GM10266 (cell line): Measurements from ENCODE around the gene ADAMTSL4.

Experiments used
- DNase-seq: peaks from one replicate; pipeline ENCODE4 v3.0.0; 2012; ENCODE audit errors: extremely low spot score
- TF ChIP-seq, protein P1 (sequence below): IDR thresholded peaks from 2 replicates; pipeline ENCODE4 v1.5.1; 2012; ENCODE audit warnings: mild to moderate bottlenecking, low read depth; ENCODE audit not compliant: control insufficient read depth, insufficient read depth; ENCODE audit errors: missing control alignments

Gene ADAMTSL4

DNA sequence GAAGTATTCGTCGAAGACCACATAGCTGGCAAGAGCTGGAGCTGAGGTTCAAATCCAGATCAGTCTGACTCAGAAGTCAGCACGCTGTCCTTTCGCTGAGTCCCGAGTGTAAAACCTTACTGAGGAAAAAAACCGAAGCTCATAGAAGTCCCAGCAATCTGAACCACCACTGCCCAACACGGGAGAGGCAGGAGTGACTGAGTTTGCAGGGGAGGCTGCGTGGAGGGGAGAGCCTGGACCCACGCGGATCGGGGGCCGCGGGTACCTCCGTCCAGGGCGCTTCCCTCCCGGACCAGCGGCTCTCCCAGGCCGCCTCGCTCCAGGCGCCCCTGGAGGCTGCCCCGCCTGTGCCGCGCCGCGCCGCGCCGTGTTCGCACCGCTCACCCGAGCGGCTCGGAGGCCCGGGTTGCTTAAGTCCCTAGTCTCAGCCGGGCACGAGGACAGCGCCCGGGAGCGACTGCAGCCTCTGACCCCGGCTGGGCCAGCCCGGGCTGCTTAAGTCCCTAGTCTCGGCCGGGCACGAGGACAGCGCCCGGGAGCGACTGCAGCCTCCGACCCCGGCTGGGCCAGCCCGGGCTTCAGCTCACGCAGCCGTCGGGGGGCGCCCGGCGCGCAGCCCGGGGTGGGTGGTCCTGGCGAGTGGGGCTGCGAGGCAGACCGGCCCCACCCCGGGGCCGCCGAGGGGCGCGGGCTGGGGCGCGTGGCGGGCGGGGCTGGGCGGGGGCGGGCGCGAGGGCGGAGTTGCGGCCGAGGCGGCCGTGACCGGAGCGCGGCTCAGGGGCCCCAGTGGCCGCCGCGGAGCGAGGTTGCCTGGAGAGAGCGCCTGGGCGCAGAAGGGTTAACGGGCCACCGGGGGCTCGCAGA lies at the start of gene ADAMTSL4:
ADAMTSL4 (plus strand) TSS at position 777 of the 864 bp plus-strand sequence. CDS start 2,881 bp downstream, outside the sequence.
- DNase-seq = peak; percentile 84
- TF ChIP-seq, protein P1, sequence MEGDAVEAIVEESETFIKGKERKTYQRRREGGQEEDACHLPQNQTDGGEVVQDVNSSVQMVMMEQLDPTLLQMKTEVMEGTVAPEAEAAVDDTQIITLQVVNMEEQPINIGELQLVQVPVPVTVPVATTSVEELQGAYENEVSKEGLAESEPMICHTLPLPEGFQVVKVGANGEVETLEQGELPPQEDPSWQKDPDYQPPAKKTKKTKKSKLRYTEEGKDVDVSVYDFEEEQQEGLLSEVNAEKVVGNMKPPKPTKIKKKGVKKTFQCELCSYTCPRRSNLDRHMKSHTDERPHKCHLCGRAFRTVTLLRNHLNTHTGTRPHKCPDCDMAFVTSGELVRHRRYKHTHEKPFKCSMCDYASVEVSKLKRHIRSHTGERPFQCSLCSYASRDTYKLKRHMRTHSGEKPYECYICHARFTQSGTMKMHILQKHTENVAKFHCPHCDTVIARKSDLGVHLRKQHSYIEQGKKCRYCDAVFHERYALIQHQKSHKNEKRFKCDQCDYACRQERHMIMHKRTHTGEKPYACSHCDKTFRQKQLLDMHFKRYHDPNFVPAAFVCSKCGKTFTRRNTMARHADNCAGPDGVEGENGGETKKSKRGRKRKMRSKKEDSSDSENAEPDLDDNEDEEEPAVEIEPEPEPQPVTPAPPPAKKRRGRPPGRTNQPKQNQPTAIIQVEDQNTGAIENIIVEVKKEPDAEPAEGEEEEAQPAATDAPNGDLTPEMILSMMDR = peak; percentile 19

DNA sequence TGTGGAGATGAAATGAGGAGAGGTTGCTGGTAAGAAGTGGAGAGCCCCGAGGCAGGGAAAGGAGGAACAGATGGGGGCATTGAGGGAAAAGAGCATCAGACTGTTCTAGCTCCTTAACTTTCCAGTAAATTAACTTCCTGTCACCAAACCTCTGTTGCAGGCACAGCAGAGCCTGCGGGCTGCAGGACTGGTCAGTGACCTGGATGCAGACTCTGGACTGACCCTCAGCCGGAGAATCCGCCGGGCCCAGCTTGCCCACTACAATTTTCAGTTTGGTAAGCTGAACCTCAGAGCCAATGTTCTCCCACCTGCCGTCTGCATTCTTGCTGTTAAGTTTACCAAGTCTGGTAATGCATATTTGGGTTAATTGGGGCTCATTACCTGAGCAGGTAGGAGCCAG lies 43.8 kb upstream of the ADAMTSL4 start:
- no peak for DNase-seq
- TF ChIP-seq, protein P1 = no peak

GRCh38 chr1:150507912-150508864 lies 41.0 kb upstream of the ADAMTSL4 start, which contains the start of gene ECM1:
ECM1 (plus strand) TSS chr1:150508109; CDS start chr1:150508210, 101 bp downstream.
- TF ChIP-seq, protein P1 = no peak
- DNase-seq = no peak

GRCh38 chr1:150508982-150509381 lies 40.2 kb upstream of the ADAMTSL4 start:
- no peak for DNase-seq
- TF ChIP-seq, protein P1 = no peak

- DNase-seq = no peak
- TF ChIP-seq, protein P1 = no peak
Measured at GRCh38 chr1:150511551-150511950, 37.7 kb upstream of the ADAMTSL4 start.

DNA sequence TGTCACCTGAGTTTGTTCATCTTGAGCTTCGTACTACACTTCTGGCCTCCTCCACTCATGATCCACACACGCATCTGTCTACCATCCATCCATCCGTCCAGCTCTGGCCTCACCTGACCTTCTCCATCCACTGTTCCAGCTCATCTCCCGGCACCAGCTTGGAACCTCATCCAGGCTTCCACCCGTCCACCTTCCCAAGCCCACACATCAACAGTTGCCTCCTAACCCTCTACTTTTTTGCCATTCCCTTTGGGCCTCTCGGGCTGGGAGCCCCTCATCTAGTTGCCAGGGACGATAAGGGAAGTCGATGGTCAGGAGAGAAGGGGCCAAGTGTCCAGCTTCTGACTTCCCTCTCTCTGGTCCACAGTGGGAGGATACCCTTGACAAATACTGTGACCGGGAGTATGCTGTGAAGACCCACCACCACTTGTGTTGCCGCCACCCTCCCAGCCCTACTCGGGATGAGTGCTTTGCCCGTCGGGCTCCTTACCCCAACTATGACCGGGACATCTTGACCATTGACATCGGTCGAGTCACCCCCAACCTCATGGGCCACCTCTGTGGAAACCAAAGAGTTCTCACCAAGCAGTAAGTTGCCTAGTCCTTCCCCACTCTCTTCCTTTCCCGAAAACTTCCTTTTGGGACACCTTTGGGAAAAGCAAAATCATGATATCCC lies 37.1 kb upstream of the ADAMTSL4 start:
- no peak for DNase-seq
- TF ChIP-seq, protein P1 = no peak
